ENCODE data around the gene CADM1. TPM values are rescaled to one million over a fixed set of nuclear protein-coding genes. Genes with fewer than 3 reads are reported as not detected.

CADM1 gene
- total and polyA plus RNA-seq, 9 of the 15 experiments (the other 6 are each of a cell fraction or from before 2014, with no cell fraction given), result 0.42 TPM; not detected in 8

GRCh38 chr11:115476463-115477286 lies 27.5 kb downstream of the CADM1 start:
- Histone ChIP-seq H3K27ac (ENCODE audit: extremely low read depth, low read depth, low read length) (no peak overlapping the region), H3K9me3 (replicated peaks; ENCODE audit: control insufficient read depth, insufficient read depth, low read depth, low read length) (no peaks in the 10 kb centered on the region), H3K36me3 (ENCODE audit: control insufficient read depth, insufficient read depth, low read length) (no peaks in the 10 kb centered on the region), H2AFZ (ENCODE audit: low read depth, low read length) (no peak overlapping the region), H3K4me3 (no peak overlapping the region), H3K27me3 (ENCODE audit: control insufficient read depth in 2 of 2, insufficient read depth in 2 of 2, low read length in 2 of 2) (no peaks in the 10 kb centered on the region), H3K9me1 (ENCODE audit: control insufficient read depth, insufficient read depth, low read length) (no peaks in the 10 kb centered on the region), H3K4me1 (replicated peaks in 1 of 2; ENCODE audit: control insufficient read depth in 2 of 2, insufficient read depth in 2 of 2, low read length in 2 of 2) (no peaks in the 10 kb centered on the region), H3K4me2 (ENCODE audit: insufficient read depth, low read length) (no peak overlapping the region), H3K9ac (ENCODE audit: insufficient read depth in 1 of 2, low read depth in 2 of 2, low read length in 2 of 2) (no peak overlapping the region), H4K20me1 (replicated peaks; ENCODE audit: control insufficient read depth, insufficient read depth, low read length) (no peaks in the 10 kb centered on the region), H3K79me2 (ENCODE audit: control insufficient read depth, insufficient read depth, low read length) (no peaks in the 10 kb centered on the region)
- ATAC-seq (no peak), DNase-seq (ENCODE audit: extremely low read depth in 1 of 4, low spot score in 3 of 4) (no peak), FAIRE-seq (no peak)
- ChIA-PET POLR2A (no interaction called here), CTCF (ENCODE audit: low intra/inter-chr PET ratio) (interaction anchor here (0.5 kb wide), 1 partner anchor 356 kb away, joined by 3 read pairs; no protein-coding TSS in a partner anchor)
- in situ Hi-C loops (cut with MboI), result no loop called here
- BruUV-seq (replicated peaks), result no TSS peak
- TF ChIP-seq CBX1 (IDR thresholded peaks at IDR 0.05; ENCODE audit: low read depth), result no peak
- TF ChIP-seq, protein P1, sequence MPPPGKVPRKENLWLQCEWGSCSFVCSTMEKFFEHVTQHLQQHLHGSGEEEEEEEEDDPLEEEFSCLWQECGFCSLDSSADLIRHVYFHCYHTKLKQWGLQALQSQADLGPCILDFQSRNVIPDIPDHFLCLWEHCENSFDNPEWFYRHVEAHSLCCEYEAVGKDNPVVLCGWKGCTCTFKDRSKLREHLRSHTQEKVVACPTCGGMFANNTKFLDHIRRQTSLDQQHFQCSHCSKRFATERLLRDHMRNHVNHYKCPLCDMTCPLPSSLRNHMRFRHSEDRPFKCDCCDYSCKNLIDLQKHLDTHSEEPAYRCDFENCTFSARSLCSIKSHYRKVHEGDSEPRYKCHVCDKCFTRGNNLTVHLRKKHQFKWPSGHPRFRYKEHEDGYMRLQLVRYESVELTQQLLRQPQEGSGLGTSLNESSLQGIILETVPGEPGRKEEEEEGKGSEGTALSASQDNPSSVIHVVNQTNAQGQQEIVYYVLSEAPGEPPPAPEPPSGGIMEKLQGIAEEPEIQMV (tag; conservative IDR thresholded peaks at IDR 0.05; ENCODE audit: low read depth), result no peak
- TF ChIP-seq BRCA1 (IDR thresholded peaks at IDR 0.05), result no peak
- no peak for TF ChIP-seq BRCA1 (CRISPR knock-in tag; IDR thresholded peaks at IDR 0.05)
- TF ChIP-seq BRD9 (IDR thresholded peaks at IDR 0.05; ENCODE audit: low read depth, partially characterized antibody), result no peak
- no peak for TF ChIP-seq STAG1 (CRISPR knock-in tag; IDR thresholded peaks at IDR 0.05; ENCODE audit: borderline replicate concordance)
- TF ChIP-seq ZNF695 (CRISPR knock-in tag; IDR thresholded peaks at IDR 0.05), result no peak
- TF ChIP-seq CBFB (CRISPR knock-in tag; IDR thresholded peaks at IDR 0.05), result no peak
- TF ChIP-seq ZNF253 (CRISPR knock-in tag; conservative IDR thresholded peaks at IDR 0.05), result no peak
- TF ChIP-seq PHF20 (IDR thresholded peaks at IDR 0.05; ENCODE audit: partially characterized antibody), result no peak
- TF ChIP-seq HNRNPUL1 (IDR thresholded peaks at IDR 0.05; ENCODE audit: low read length), result no peak
- TF ChIP-seq BACH1 (tag; IDR thresholded peaks at IDR 0.05), result no peak
- intact Hi-C loops (cut with micrococcal nuclease), result no loop called here
- 0% methylated on average over 7 of the region's 7 CpGs for WGBS (ENCODE audit: insufficient coverage, low coverage, missing lambda C conversion rate)

Data from K562 (cell line).